HEK293T (cell line): ENCODE data around the gene KCNK6.

Experiments
- ARNT ChIP-seq: fragments of 450-650 bp; IDR thresholded peaks from 2 replicates; pipeline ENCODE4 v1.6.1; 2017; ENCODE audit warnings: mild to moderate bottlenecking
- SP1 ChIP-seq: fragments of 450-650 bp; IDR thresholded peaks from 2 replicates; pipeline ENCODE4 v1.6.1; 2017
- SUZ12 ChIP-seq: fragments of 450-650 bp; IDR thresholded peaks from 2 replicates; pipeline ENCODE4 v1.6.1; 2016; ENCODE audit warnings: mild to moderate bottlenecking

DNA sequence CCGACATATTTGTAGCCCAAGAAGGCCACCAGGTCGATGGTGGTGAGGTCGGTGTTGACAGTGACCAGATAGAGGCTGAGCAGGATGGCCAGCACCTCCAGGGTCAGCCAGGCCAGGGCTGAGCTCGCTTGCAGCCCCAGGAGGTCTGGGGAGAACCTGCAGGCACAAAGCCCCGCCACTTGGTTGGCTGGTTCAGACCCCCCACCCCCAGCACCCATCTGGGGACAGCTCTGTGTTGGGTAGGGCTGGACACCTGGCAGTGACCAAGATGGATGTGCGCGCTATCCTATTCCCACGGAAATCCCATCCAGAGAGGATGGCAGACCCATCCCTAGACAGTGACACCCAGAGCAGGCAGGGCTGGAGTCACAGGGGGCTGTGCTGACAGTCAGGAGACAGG, 12.0 kb upstream of the KCNK6 start:
- no peak for TF ChIP-seq SP1
- no peak for TF ChIP-seq SUZ12
- no peak for TF ChIP-seq ARNT
